Neural progenitor cell (in vitro differentiated cells): Measurements from ENCODE around the gene GRIP1. TPM values are rescaled to one million over a fixed set of nuclear protein-coding genes. Genes with fewer than 3 reads are reported as not detected.

Experiments
- DNase-seq: peaks from one replicate; pipeline ENCODE4 v3.0.0-alpha.2; 2016; ENCODE audit warnings: low spot score
- H2AFZ ChIP-seq: fragments of 200-600 bp; sonication (generic); replicated peaks from 2 replicates; pipeline ENCODE4 v1.6.1; 2016; ENCODE audit warnings: antibody characterized with exemption
- H3F3A ChIP-seq: fragments of 200-600 bp; sonication (generic); 2 replicates; pipeline ENCODE4 v1.6.1; 2016; ENCODE audit warnings: antibody characterized with exemption, low read depth
- H3K27ac ChIP-seq: fragments of 200-600 bp; sonication (generic); 2 replicates; pipeline ENCODE4 v1.5.1; 2016; ENCODE audit warnings: mild to moderate bottlenecking
- H3K27me3 ChIP-seq: fragments of 200-600 bp; sonication (generic); 2 replicates; pipeline ENCODE4 v1.6.1; 2016; ENCODE audit warnings: mild to moderate bottlenecking, moderate library complexity
- H3K36me3 ChIP-seq: fragments of 200-600 bp; sonication (generic); 2 replicates; pipeline ENCODE4 v1.5.1; 2016
- H3K4me1 ChIP-seq: fragments of 200-600 bp; sonication (generic); 2 replicates; pipeline ENCODE4 v1.6.1; 2016; ENCODE audit warnings: mixed run types
- H3K4me2 ChIP-seq: fragments of 200-600 bp; sonication (generic); 2 replicates; pipeline ENCODE4 v1.6.1; 2016
- H3K4me3 ChIP-seq: fragments of 200-600 bp; sonication (generic); 2 replicates; pipeline ENCODE4 v1.5.1; 2016
- H3K79me2 ChIP-seq: fragments of 200-600 bp; sonication (generic); 2 replicates; pipeline ENCODE4 v1.6.1; 2016; ENCODE audit warnings: low read depth
- H3K9ac ChIP-seq: fragments of 200-600 bp; sonication (generic); 2 replicates; pipeline ENCODE4 v1.6.1; 2016
- H3K9me3 ChIP-seq: fragments of 200-600 bp; sonication (generic); 2 replicates; pipeline ENCODE4 v1.5.1; 2016; ENCODE audit warnings: low read depth
- H4K20me1 ChIP-seq: fragments of 200-600 bp; sonication (generic); 2 replicates; pipeline ENCODE4 v1.6.1; 2016; ENCODE audit warnings: low read depth
- H3K27ac Mint-ChIP-seq: 3 replicates; pipeline ENCODE4 v1.8.0; 2021; ENCODE audit warnings: mixed read lengths
- H3K27me3 Mint-ChIP-seq: 2 replicates; pipeline ENCODE4 v1.8.0; 2022; ENCODE audit warnings: low read depth, mild to moderate bottlenecking, inconsistent platforms, moderate library complexity, mixed read lengths; ENCODE audit not compliant: insufficient read depth
- H3K36me3 Mint-ChIP-seq: 3 replicates; pipeline ENCODE4 v1.8.0; 2021; ENCODE audit warnings: mixed read lengths
- H3K4me1 Mint-ChIP-seq: 3 replicates; pipeline ENCODE4 v1.8.0; 2021; ENCODE audit warnings: mixed read lengths
- H3K4me3 Mint-ChIP-seq: 3 replicates; pipeline ENCODE4 v1.8.0; 2021; ENCODE audit warnings: mild to moderate bottlenecking, moderate library complexity, mixed read lengths
- H3K9me3 Mint-ChIP-seq: 3 replicates; pipeline ENCODE4 v1.8.0; 2020; ENCODE audit warnings: mixed read lengths
- CTCF ChIP-seq: fragments of 200-600 bp; sonication (generic); IDR thresholded peaks from 2 replicates; pipeline ENCODE4 v1.5.1; 2017; ENCODE audit warnings: antibody characterized with exemption, mild to moderate bottlenecking
- EZH2 ChIP-seq: fragments of 200-600 bp; sonication (generic); IDR thresholded peaks from 2 replicates; pipeline ENCODE4 v1.6.1; 2017; ENCODE audit warnings: antibody characterized with exemption, mild to moderate bottlenecking, moderate library complexity
- EZH2phosphoT487 ChIP-seq: fragments of 200-600 bp; sonication (generic); IDR thresholded peaks from 2 replicates; pipeline ENCODE4 v1.6.1; 2017; ENCODE audit warnings: antibody characterized with exemption
- total RNA-seq: library from RNA; depleted of rRNA; stranded (reverse); fragments of >200 nt; gene quantifications from 2 replicates; pipeline ENCODE4 v1.2.3, GENCODE V29; 2015; ENCODE audit warnings: low replicate concordance

GRIP1 gene
- total RNA-seq, 1 donor from 2014 or later = 38.2 TPM

- H3K4me1 Mint-ChIP-seq = no peaks in the 10 kb centered on the region
- Histone ChIP-seq H3K9me3 (no peaks in the 10 kb centered on the region), H3K79me2 (no peaks in the 10 kb centered on the region), H3K27me3 (no peaks in the 10 kb centered on the region), H4K20me1 (no peaks in the 10 kb centered on the region), H3K4me3 (no peak overlapping the region), H3K4me1 (no peaks in the 10 kb centered on the region), H3K36me3 (no peaks in the 10 kb centered on the region), H3K4me2 (no peak overlapping the region), H3F3A (no peaks in the 10 kb centered on the region), H3K27ac (no peak overlapping the region), H3K9ac (no peak overlapping the region), H2AFZ (no peak overlapping the region)
- TF ChIP-seq CTCF (no peak), EZH2phosphoT487 (no peak), EZH2 (no peak)
- H3K27me3 Mint-ChIP-seq = peaks cover 3% of the 10 kb centered on the region
- no peak overlapping the region for H3K4me3 Mint-ChIP-seq
- no peak overlapping the region for H3K27ac Mint-ChIP-seq
- peaks cover 2% of the 10 kb centered on the region for H3K36me3 Mint-ChIP-seq
- H3K9me3 Mint-ChIP-seq = no peaks in the 10 kb centered on the region
- DNase-seq = no peak
Measured at GRCh38 chr12:66331016-66331415, 347.9 kb downstream of the GRIP1 start.

- Mint-ChIP-seq H3K9me3 (no peaks in the 10 kb centered on the region), H3K27me3 (peaks cover 3% of the 10 kb centered on the region), H3K27ac (no peak overlapping the region), H3K36me3 (peaks cover 2% of the 10 kb centered on the region), H3K4me1 (no peaks in the 10 kb centered on the region), H3K4me3 (no peak overlapping the region)
- no peaks in the 10 kb centered on the region for H3K27me3 ChIP-seq
- H4K20me1 ChIP-seq = no peaks in the 10 kb centered on the region
- no peak for DNase-seq
- H3K9me3 ChIP-seq = no peaks in the 10 kb centered on the region
- TF ChIP-seq CTCF (no peak), EZH2 (no peak), EZH2phosphoT487 (no peak)
- H3K4me1 ChIP-seq = no peaks in the 10 kb centered on the region
- no peaks in the 10 kb centered on the region for H3F3A ChIP-seq
- no peak overlapping the region for H3K9ac ChIP-seq
- no peak overlapping the region for H2AFZ ChIP-seq
- H3K4me3 ChIP-seq = no peak overlapping the region
- H3K79me2 ChIP-seq = no peaks in the 10 kb centered on the region
- H3K4me2 ChIP-seq = no peak overlapping the region
- no peak overlapping the region for H3K27ac ChIP-seq
- H3K36me3 ChIP-seq = no peaks in the 10 kb centered on the region
Measured at GRCh38 chr12:66329941-66330340, 348.9 kb downstream of the GRIP1 start.

GRCh38 chr12:66323017-66323416, 355.9 kb downstream of the GRIP1 start:
- Mint-ChIP-seq H3K9me3 (no peaks in the 10 kb centered on the region), H3K27ac (no peak overlapping the region), H3K36me3 (no peaks in the 10 kb centered on the region), H3K4me3 (no peak overlapping the region), H3K4me1 (no peaks in the 10 kb centered on the region), H3K27me3 (no peaks in the 10 kb centered on the region)
- H3K4me2 ChIP-seq = no peak overlapping the region
- TF ChIP-seq EZH2 = no peak
- TF ChIP-seq EZH2phosphoT487 = no peak
- no peak for TF ChIP-seq CTCF
- H3K4me1 ChIP-seq = no peaks in the 10 kb centered on the region
- no peaks in the 10 kb centered on the region for H3K27me3 ChIP-seq
- DNase-seq = no peak
- H3K4me3 ChIP-seq = no peak overlapping the region
- no peak overlapping the region for H2AFZ ChIP-seq
- H3K9me3 ChIP-seq = no peaks in the 10 kb centered on the region
- H3F3A ChIP-seq = no peaks in the 10 kb centered on the region
- no peaks in the 10 kb centered on the region for H4K20me1 ChIP-seq
- H3K79me2 ChIP-seq = no peaks in the 10 kb centered on the region
- no peak overlapping the region for H3K9ac ChIP-seq
- no peak overlapping the region for H3K27ac ChIP-seq
- H3K36me3 ChIP-seq = no peaks in the 10 kb centered on the region

- H3K36me3 ChIP-seq = no peaks in the 10 kb centered on the region
- no peak overlapping the region for H3K27ac Mint-ChIP-seq
- DNase-seq = no peak
- H3K4me3 Mint-ChIP-seq = no peak overlapping the region
- no peak overlapping the region for H3K4me3 ChIP-seq
- H3K9me3 ChIP-seq = no peaks in the 10 kb centered on the region
- H3K4me2 ChIP-seq = no peak overlapping the region
- no peak overlapping the region for H2AFZ ChIP-seq
- no peaks in the 10 kb centered on the region for H4K20me1 ChIP-seq
- H3K36me3 Mint-ChIP-seq = no peaks in the 10 kb centered on the region
- H3K4me1 Mint-ChIP-seq = no peaks in the 10 kb centered on the region
- H3K27me3 ChIP-seq = no peaks in the 10 kb centered on the region
- no peaks in the 10 kb centered on the region for H3K27me3 Mint-ChIP-seq
- H3K27ac ChIP-seq = no peak overlapping the region
- no peak overlapping the region for H3K9ac ChIP-seq
- H3F3A ChIP-seq = no peaks in the 10 kb centered on the region
- TF ChIP-seq EZH2phosphoT487 (no peak), CTCF (no peak), EZH2 (no peak)
- H3K4me1 ChIP-seq = no peaks in the 10 kb centered on the region
- no peaks in the 10 kb centered on the region for H3K79me2 ChIP-seq
- H3K9me3 Mint-ChIP-seq = no peaks in the 10 kb centered on the region
Measured at GRCh38 chr12:66321435-66321834, 357.4 kb downstream of the GRIP1 start.
